Neuron (in vitro differentiated cells): ENCODE data around the gene ADARB2.

Experiments used
- H2AFZ ChIP-seq: one replicate; pipeline ENCODE4 v1.6.1; 2013; ENCODE audit warnings: low read depth, mild to moderate bottlenecking, inconsistent platforms, low read length, moderate library complexity
- H3K27me3 ChIP-seq: one replicate; pipeline ENCODE4 v1.6.1; 2013; ENCODE audit warnings: low read length; ENCODE audit not compliant: insufficient read depth
- H3K36me3 ChIP-seq: one replicate; pipeline ENCODE4 v1.6.1; 2013; ENCODE audit warnings: low read length; ENCODE audit not compliant: insufficient read depth
- H3K4me1 ChIP-seq: one replicate; pipeline ENCODE4 v1.6.1; 2013; ENCODE audit warnings: low read length; ENCODE audit not compliant: insufficient read depth
- H3K4me3 ChIP-seq: 2 replicates; pipeline ENCODE4 v1.5.1; 2013; ENCODE audit warnings: mild to moderate bottlenecking, low read length, moderate library complexity
- H3K9me3 ChIP-seq: one replicate; pipeline ENCODE4 v1.6.1; 2013; ENCODE audit warnings: low read length

ADARB2 gene

GRCh38 chr10:1173091-1173490 lies 564.2 kb downstream of the ADARB2 start:
- H3K9me3 ChIP-seq: no peaks in the 10 kb centered on the region
- no peak overlapping the region for H2AFZ ChIP-seq
- H3K27me3 ChIP-seq: peaks cover 5% of the 10 kb centered on the region
- no peaks in the 10 kb centered on the region for H3K36me3 ChIP-seq
- no peaks in the 10 kb centered on the region for H3K4me1 ChIP-seq
- H3K4me3 ChIP-seq: no peak overlapping the region

DNA sequence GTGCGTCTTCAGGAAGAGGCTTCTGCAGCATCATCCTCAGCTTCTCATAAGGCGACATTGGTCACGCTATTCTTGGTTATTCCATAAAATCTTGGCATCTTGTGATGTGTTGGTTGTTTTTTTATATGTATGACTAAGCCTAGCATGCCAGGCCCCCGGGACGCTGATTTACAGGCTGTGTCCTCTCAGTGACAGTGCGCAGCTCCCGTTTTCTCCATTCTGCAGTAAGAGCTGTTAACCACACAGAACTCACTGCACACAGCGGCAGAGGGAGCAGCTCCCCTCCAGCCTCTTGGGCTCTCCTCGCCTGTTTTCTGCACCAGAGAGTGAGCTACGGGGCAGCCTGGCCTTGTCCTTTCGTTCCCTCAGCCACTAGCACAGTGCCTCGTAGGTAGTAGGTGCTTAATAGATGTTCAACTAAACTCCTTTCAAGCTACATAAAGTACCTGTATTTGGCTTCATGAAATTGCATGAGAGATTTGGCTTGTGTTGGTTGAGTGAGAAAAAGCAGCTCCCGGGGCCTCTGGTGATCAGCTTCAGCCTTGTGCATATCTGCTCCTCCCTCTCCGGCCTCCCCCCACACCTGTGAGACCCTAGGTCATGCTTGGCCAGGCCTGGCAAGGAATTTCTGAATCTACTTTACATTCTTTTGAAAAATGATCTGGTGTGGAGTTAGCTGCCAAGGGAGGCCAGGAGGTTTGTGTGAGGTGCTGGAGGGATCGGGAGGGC lies 564.9 kb downstream of the ADARB2 start:
- Histone ChIP-seq H2AFZ (no peak overlapping the region), H3K36me3 (no peaks in the 10 kb centered on the region), H3K27me3 (peaks cover 2% of the 10 kb centered on the region), H3K4me1 (no peaks in the 10 kb centered on the region), H3K9me3 (no peaks in the 10 kb centered on the region), H3K4me3 (no peak overlapping the region)

DNA sequence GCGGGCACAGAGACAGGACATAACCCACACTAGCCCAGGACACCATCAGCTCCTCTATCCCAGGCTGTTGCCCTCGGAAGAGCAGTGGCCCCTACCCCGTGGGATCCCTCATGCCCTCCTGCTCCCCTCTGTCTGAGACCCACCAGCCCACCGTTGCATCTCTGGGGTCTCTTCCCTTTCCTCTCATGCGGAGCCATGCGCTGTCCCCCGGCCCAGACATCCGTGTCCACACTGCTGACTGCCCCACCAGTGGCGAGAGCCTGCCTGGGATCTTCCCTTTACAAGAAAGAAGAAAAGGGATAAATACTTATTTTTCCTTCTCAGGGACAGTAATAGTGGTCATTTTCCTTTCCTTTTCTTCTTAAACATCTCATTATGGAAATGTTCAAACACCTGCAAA lies 565.7 kb downstream of the ADARB2 start:
- no peaks in the 10 kb centered on the region for H3K4me1 ChIP-seq
- H3K36me3 ChIP-seq: no peaks in the 10 kb centered on the region
- no peak overlapping the region for H2AFZ ChIP-seq
- H3K9me3 ChIP-seq: no peaks in the 10 kb centered on the region
- H3K27me3 ChIP-seq: peaks cover 2% of the 10 kb centered on the region
- H3K4me3 ChIP-seq: no peak overlapping the region

DNA sequence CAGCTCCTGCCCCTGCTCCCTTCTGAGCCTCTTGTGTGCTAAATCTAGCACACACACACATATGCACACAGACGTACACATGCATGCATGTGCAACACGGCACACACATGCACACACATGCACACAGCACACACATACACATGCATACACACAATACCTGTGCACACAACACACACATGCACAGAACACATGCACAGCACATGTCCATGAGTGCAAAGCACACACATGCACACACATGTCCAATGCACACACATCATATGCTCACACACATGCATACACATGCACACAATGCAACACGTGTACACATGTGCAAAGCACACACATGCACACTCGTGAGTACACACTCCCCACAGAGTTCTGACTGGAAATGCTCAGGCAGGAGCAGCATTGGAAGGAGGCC lies 566.1 kb downstream of the ADARB2 start:
- no peak overlapping the region for H3K4me3 ChIP-seq
- H2AFZ ChIP-seq: no peak overlapping the region
- peaks cover 2% of the 10 kb centered on the region for H3K27me3 ChIP-seq
- no peaks in the 10 kb centered on the region for H3K9me3 ChIP-seq
- no peaks in the 10 kb centered on the region for H3K36me3 ChIP-seq
- no peaks in the 10 kb centered on the region for H3K4me1 ChIP-seq

GRCh38 chr10:1170867-1171180 lies 566.5 kb downstream of the ADARB2 start:
- H3K4me3 ChIP-seq: no peak overlapping the region
- H3K36me3 ChIP-seq: no peaks in the 10 kb centered on the region
- H2AFZ ChIP-seq: no peak overlapping the region
- H3K9me3 ChIP-seq: no peaks in the 10 kb centered on the region
- no peaks in the 10 kb centered on the region for H3K4me1 ChIP-seq
- peaks cover 2% of the 10 kb centered on the region for H3K27me3 ChIP-seq

- no peak overlapping the region for H2AFZ ChIP-seq
- H3K36me3 ChIP-seq: no peaks in the 10 kb centered on the region
- peaks cover 2% of the 10 kb centered on the region for H3K27me3 ChIP-seq
- no peaks in the 10 kb centered on the region for H3K9me3 ChIP-seq
- no peak overlapping the region for H3K4me3 ChIP-seq
- H3K4me1 ChIP-seq: no peaks in the 10 kb centered on the region
Measured at GRCh38 chr10:1169981-1170866, 567.1 kb downstream of the ADARB2 start.

DNA sequence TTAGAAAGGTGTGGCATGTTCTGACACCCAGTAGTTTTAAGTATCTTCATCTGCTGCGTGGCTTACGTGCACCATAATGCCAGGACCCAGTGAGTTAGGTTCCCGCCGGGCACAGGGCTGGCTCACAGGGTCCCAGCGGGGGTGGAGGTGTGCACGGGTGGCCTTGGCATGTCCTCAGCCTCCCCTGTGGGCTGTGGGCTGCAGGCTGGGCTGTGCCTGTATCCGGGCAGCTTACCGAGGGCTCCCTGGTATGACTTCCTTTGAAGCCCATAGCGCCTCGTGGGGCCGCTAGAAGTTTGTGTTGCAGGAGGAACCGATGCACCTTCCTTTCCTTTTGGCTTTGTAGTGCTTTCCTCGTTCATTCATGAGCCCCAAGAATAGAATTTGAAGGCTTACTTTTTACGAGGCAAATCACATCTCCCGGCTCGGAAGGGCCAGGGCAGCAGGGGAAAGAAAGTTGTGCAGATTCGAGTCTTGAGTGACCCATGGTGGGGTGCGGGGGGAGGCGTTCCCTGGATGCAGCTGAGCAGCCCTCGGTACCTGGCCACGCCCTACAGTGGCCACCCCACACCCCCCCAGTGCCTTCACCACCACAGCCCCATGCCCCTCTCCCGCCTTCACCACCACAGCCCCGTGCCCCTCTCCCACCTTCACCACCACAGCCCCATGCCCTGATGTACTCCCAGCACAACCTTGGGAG lies 568.0 kb downstream of the ADARB2 start:
- H2AFZ ChIP-seq: no peak overlapping the region
- no peak overlapping the region for H3K4me3 ChIP-seq
- H3K9me3 ChIP-seq: no peaks in the 10 kb centered on the region
- no peaks in the 10 kb centered on the region for H3K4me1 ChIP-seq
- peaks cover 2% of the 10 kb centered on the region for H3K27me3 ChIP-seq
- H3K36me3 ChIP-seq: no peaks in the 10 kb centered on the region

DNA sequence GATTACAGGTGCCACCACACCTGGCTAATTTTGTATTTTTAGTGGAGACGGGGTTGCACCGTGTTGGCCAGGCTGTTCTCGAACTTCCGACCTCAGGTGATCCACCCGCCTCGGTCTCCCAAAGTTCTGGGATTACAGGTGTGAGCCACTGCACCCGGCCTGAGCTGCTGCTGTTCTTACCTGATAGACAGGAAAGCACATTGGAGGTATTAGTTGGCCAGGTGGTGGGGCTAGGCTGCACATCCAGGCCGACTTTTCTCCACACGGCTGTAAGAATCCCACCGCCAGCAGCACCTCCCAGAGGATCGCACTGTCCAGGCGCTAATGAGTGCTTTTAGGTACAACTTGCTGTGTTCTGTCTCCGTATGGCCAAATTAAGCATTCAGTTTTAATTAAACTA lies 568.6 kb downstream of the ADARB2 start:
- no peak overlapping the region for H3K4me3 ChIP-seq
- H3K9me3 ChIP-seq: no peaks in the 10 kb centered on the region
- H2AFZ ChIP-seq: no peak overlapping the region
- no peaks in the 10 kb centered on the region for H3K4me1 ChIP-seq
- H3K36me3 ChIP-seq: no peaks in the 10 kb centered on the region
- H3K27me3 ChIP-seq: peaks cover 2% of the 10 kb centered on the region

DNA sequence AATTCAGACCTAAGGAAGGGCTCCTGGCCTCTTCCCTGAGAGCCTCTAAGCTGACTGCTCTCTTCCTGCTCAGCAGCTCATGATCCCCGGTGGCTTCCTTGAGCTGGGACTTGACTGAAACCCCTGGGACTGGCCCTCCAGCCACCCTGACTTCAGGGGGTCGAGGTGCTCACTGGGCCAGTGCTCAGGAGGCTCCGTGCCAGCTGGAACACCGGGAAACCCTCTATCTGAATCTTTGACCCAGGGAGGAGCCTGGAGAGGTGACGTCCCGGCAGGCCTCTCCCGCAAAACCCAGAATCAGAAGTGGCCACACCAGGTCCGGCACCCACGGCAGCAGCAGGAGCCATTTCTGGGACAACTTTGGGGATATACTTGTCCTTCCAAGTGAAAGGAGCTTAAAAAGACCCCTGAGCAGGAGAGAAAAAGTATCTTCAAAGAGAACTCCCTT lies 570.5 kb downstream of the ADARB2 start:
- H3K36me3 ChIP-seq: no peaks in the 10 kb centered on the region
- no peak overlapping the region for H2AFZ ChIP-seq
- H3K4me3 ChIP-seq: no peak overlapping the region
- peaks cover 2% of the 10 kb centered on the region for H3K27me3 ChIP-seq
- no peaks in the 10 kb centered on the region for H3K4me1 ChIP-seq
- H3K9me3 ChIP-seq: no peaks in the 10 kb centered on the region

DNA sequence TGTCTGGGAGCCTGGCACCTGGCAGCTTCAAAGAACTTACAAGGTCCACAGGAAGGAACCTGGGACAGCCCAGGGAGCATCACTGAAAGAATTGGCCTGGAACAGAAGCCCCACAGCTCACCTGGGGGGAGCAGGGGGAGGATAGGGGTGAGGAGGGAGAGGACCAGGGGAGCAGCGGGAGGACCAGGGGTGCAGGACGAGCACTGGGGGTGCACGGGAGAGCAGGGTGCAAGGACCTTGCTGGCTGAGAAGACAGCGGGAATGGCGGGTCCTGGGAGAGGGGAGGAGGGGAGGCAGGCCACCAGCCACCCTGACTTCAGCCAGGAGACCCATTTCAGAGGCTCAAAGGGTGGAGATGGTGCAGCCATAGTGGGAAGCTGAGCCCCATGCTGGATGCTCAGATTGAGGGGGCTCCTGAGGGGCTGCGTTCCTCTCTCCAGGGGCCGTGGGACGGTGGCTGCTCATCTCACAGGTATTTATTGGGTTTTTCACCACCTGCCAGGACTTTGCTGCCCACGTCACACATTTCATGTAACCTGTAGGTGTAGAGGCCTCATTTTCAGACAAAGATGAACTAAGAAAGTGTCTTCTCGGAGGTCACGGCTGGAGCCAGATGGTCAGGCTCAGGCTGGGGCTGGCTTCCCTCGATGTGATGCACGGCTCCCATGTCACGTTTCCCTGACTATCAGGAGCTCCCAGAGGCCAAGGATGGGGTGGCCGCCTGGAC lies 571.1 kb downstream of the ADARB2 start:
- no peaks in the 10 kb centered on the region for H3K36me3 ChIP-seq
- no peak overlapping the region for H2AFZ ChIP-seq
- no peaks in the 10 kb centered on the region for H3K4me1 ChIP-seq
- H3K4me3 ChIP-seq: no peak overlapping the region
- peaks cover 2% of the 10 kb centered on the region for H3K27me3 ChIP-seq
- no peaks in the 10 kb centered on the region for H3K9me3 ChIP-seq

GRCh38 chr10:1163831-1164230 lies 573.5 kb downstream of the ADARB2 start:
- H2AFZ ChIP-seq: no peak overlapping the region

GRCh38 chr10:1163204-1163660 lies 574.1 kb downstream of the ADARB2 start:
- Histone ChIP-seq H3K4me3 (no peak overlapping the region), H3K36me3 (no peaks in the 10 kb centered on the region), H3K9me3 (no peaks in the 10 kb centered on the region), H3K4me1 (no peaks in the 10 kb centered on the region), H3K27me3 (no peaks in the 10 kb centered on the region), H2AFZ (no peak overlapping the region)

More at GRCh38 chr10:1163831-1164230, 573.5 kb downstream of the ADARB2 start:
- Histone ChIP-seq H3K9me3 (no peaks in the 10 kb centered on the region), H3K36me3 (no peaks in the 10 kb centered on the region), H3K27me3 (no peaks in the 10 kb centered on the region), H3K4me3 (no peak overlapping the region), H3K4me1 (no peaks in the 10 kb centered on the region)
